ENCODE data around the gene LCN2. TPM values are rescaled to one million over a fixed set of nuclear protein-coding genes. Genes with fewer than 3 reads are reported as not detected.

The LCN2 gene
- total RNA-seq, 1 donor: 4.7 TPM

DNA sequence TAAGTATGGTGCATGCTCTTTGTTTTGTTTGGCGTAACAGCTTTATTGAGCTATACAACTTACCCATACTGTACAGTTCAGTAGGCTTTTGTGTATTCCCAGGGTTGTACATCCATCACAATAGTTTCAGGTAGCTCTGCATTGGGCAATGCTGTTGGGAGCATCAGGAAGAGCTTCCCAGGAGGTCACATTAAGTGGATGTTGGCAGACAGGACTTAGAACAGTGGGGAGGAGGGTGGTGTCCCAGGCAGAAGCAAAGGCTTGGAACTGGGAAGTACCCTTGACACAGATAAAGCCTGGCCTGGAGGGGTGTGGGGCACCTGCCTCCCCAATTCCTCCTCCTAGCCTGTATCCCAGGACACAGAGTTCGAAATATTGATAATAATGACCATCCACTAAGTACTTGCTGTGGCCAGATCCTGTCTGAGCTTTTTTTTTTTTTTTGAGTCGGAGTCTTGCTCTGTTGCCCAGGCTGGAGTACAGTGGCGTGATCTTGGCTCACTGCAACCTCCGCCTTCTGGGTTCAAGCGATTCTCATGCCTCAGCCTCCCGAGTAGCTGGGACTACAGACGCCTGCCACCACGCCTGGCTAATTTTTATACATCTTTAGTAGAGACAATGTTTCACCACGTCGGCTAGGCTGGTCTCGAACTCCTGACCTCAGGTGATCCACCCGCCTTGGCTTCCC lies 12.1 kb downstream of the LCN2 start:
- Histone ChIP-seq H3K4me3 (ENCODE audit: low read length) (no peak overlapping the region), H3K9me3 (ENCODE audit: low read depth, low read length) (no peaks in the 10 kb centered on the region), H3K27me3 (ENCODE audit: insufficient read depth, low read length) (no peaks in the 10 kb centered on the region), H3K4me1 (ENCODE audit: insufficient read depth, low read length) (peaks cover 21% of the 10 kb centered on the region)

DNA sequence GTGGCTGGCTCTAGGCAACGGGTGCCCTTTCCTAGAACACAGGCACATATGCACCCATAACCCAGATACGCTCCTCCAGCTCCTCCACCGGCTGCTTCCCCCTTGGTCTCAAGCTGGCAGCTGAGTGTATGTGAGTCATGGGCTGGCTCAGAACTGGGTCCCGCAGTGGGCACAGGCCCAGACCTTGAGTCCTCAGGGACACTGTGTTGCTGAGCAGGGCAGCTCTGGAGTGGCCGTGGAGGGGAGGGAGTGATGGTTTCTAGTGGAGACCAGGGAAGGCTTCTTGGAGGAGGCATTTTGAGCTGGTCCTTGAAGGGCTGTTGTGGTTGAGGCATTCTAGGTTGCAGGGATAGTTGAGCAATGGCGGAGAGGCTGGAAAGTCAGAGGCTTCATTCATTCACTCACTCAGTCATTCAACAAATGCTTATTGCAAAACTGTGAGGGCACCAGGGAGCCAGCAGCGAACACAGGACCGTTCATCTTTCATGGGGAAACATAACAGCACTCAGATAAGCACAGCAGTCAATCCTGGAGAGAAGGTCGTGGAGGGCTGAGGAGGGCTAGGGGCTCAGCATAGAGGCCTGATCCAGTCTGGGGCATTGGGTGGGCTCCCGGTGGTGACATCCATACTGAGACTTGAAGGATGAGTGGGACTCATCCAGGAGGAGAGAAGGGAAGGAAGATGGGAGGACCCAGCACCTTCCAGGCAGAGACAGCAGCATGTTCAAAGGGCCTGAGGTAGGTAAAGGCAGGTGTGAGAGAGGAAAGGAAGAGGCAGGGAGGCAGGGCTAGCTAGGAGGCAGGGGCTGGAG lies 13.2 kb downstream of the LCN2 start:
- H3K27me3 ChIP-seq (ENCODE audit: insufficient read depth, low read length): no peaks in the 10 kb centered on the region
- H3K4me1 ChIP-seq (ENCODE audit: insufficient read depth, low read length): peaks cover 21% of the 10 kb centered on the region
- no peaks in the 10 kb centered on the region for H3K9me3 ChIP-seq (ENCODE audit: low read depth, low read length)
- no peak overlapping the region for H3K4me3 ChIP-seq (ENCODE audit: low read length)

DNA sequence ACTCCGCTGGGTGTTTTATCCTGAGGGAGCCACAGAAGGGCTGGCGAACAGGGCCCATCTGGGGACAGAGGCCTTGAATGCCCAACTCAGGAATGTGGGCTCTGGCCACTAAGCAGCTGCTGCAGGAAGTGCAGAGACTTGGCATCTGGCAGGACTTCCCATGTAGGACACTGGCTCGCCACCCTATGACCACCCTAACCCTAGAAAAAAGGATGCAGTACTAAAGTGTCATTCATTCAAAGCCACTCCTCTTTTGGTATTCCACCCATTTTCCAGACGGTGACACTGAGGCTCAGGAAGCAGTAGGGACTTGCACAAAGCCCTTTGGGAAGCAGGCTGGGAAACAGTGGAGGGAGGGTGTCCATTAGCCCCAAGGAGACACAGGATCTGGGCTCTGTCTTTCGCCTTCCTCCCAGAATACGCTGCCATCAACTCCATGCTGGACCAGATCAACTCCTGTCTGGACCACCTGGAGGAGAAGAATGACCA lies 13.8 kb downstream of the LCN2 start:
- Histone ChIP-seq H3K4me1 (ENCODE audit: insufficient read depth, low read length) (peaks cover 21% of the 10 kb centered on the region), H3K4me3 (ENCODE audit: low read length) (no peak overlapping the region), H3K27me3 (ENCODE audit: insufficient read depth, low read length) (no peaks in the 10 kb centered on the region), H3K9me3 (ENCODE audit: low read depth, low read length) (no peaks in the 10 kb centered on the region)

DNA sequence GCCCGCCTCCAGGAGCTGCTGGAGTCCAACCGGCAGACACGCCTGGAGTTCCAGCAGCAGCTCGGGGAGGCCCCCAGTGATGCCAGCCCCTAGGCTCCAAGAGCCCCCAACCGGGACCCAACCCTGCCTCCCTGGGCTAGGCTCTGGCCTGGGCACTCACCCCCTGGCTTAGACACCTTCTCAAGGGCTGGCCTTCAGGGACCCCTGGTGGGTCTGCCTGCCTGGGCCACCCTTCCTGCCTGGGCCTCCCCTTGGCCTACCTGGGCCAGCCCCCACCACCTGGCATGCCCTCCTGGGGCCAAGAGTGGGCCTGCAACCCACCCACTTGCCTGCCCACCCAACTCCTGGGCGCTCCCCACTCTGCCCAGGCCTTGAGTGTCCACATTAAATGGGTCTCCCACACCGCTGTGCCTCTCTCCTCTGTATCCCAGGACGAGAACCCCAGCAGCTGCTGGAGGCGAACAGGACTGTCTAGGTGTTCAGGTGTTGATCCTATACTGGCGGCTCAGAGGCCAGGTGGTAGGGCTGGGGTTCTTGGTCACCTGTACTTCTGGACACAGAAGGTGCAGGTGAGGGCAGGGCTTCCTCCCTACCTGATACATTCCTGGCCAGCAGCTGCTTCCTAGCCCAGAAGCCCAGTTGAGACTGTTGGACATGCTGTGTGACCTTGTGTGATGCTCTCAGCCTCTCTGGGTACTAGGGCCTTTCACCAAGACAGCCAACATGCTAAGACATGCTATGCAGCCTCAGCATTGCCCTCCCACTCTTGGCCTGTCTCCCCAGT lies 14.5 kb downstream of the LCN2 start:
- Histone ChIP-seq H3K27me3 (ENCODE audit: insufficient read depth, low read length) (no peaks in the 10 kb centered on the region), H3K9me3 (ENCODE audit: low read depth, low read length) (no peaks in the 10 kb centered on the region), H3K4me1 (ENCODE audit: insufficient read depth, low read length) (peaks cover 21% of the 10 kb centered on the region), H3K4me3 (ENCODE audit: low read length) (no peak overlapping the region)

DNA sequence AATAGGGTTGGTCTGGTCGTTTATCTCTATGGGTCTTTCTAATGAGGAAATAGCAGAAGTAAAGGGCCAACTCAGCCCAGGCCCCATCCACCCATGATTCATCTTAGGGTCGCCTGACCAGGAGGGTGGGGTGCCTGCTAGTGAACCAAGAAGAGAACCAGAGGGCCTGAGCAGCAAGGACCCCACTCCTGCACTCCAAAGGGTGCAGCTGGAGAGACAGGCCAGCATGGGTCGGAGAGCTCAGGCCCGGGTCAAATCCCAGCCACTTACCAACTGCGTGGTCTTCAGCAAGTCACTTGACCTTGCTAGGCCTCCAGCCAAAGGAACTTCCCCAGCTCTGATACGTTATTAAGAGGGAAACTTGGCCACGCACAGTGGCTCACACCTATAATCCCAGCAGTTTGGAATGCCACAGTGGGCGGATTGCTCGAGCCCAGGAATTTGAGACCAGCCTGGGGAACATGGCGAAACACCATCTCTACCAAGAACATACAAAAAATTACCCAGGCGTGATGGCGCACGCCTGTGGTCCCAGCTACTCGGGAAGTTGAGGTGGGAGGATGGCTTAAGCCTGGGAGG lies 15.1 kb downstream of the LCN2 start:
- no peaks in the 10 kb centered on the region for H3K27me3 ChIP-seq (ENCODE audit: insufficient read depth, low read length)
- H3K9me3 ChIP-seq (ENCODE audit: low read depth, low read length): no peaks in the 10 kb centered on the region
- no peak overlapping the region for H3K4me3 ChIP-seq (ENCODE audit: low read length)
- peaks cover 18% of the 10 kb centered on the region for H3K4me1 ChIP-seq (ENCODE audit: insufficient read depth, low read length)

DNA sequence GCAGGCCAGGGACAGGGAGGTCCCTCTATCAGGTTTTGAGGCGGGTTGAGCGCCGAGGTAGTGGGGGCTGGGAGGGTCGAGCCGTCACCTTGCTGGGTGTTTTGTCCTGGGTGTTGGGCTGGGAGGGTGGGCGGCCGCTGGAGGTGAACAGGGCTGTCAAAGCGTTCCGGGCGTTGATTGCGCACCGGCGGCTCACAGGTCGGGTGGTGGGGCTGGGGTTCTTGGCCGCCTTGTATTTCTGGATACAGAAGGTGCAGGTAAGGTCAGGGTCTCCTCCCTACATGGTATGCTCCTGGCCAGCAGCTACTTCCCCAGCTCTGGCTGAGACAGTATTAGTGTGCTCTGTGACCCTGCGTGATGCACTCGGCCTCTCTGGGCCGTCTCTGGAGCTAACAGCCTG lies 16.9 kb downstream of the LCN2 start:
- Histone ChIP-seq H3K4me3 (ENCODE audit: low read length) (no peak overlapping the region), H3K9me3 (ENCODE audit: low read depth, low read length) (no peaks in the 10 kb centered on the region), H3K4me1 (ENCODE audit: insufficient read depth, low read length) (peaks cover 5% of the 10 kb centered on the region), H3K27me3 (ENCODE audit: insufficient read depth, low read length) (no peaks in the 10 kb centered on the region)

DNA sequence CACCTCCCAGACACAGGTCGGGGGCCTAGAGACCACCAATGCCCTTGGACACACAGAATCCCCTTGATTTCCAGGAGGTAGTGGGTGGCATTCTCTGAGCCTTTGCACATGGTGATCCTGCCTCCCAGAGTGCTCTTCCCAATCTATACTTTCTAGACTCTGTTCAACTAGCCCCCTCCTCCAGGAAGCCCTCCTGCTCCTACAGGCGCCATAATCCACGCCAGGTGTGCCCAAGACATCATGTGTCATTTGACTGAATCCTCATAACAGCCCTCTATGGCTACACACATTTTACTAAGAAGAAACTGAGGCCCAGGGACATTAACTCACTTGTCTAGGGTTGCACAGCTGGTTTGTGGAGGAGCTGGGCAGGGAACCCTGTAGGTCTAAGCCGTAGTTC lies 18.0 kb downstream of the LCN2 start:
- H3K4me1 ChIP-seq (ENCODE audit: insufficient read depth, low read length): no peaks in the 10 kb centered on the region
- H3K9me3 ChIP-seq (ENCODE audit: low read depth, low read length): no peaks in the 10 kb centered on the region
- no peaks in the 10 kb centered on the region for H3K27me3 ChIP-seq (ENCODE audit: insufficient read depth, low read length)
- H3K4me3 ChIP-seq (ENCODE audit: low read length): no peak overlapping the region

DNA sequence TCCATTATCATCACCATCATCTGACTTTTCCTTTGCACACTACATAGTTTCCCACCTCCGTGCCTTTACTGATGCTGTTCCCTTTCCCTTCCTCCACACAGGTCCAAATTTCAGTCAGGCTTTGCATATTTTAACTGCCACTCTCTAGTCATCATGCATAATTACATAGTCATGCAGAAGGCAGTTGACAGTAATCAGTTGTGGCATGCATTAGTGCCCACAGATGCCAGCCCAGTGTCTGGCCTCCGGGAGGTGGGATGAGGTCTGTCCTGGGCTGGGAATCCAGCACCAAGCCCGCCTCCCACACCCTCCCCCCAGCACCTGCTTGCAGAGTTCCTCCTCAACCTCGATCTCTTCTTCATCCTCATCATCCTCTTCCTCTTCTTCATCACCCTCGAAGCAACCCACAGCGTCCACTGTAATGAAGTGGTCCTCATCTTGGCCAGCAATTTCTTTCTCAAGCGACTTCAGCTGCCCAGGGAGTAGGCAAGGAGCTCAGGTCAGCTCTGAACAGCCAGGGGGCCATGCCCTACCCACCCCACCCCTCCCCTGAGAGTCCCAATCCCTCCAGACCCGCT lies 19.6 kb downstream of the LCN2 start:
- no peaks in the 10 kb centered on the region for H3K4me1 ChIP-seq (ENCODE audit: insufficient read depth, low read length)
- H3K27me3 ChIP-seq (ENCODE audit: insufficient read depth, low read length): no peaks in the 10 kb centered on the region
- H3K9me3 ChIP-seq (ENCODE audit: low read depth, low read length): no peaks in the 10 kb centered on the region
- no peak overlapping the region for H3K4me3 ChIP-seq (ENCODE audit: low read length)

DNA sequence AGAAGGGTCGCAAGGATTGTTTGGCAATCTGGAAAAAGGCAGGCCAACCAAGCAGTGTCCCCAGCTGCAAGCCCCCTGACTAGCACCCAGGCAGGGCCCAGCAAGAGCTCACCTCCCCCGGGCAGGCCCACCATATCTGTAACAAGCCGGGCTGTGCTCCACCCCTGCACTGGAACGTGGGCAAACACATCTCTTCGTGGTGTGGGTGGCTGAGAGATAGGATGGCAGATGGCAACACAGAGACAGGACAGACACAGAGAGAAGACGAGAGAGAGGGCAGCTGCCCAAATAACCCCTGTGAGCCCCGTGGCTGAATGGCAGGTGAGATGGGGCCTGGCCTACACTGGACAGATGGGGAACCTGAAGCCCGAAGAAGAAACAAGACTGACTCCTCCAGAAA lies 20.2 kb downstream of the LCN2 start:
- no peaks in the 10 kb centered on the region for H3K27me3 ChIP-seq (ENCODE audit: insufficient read depth, low read length)

DNA sequence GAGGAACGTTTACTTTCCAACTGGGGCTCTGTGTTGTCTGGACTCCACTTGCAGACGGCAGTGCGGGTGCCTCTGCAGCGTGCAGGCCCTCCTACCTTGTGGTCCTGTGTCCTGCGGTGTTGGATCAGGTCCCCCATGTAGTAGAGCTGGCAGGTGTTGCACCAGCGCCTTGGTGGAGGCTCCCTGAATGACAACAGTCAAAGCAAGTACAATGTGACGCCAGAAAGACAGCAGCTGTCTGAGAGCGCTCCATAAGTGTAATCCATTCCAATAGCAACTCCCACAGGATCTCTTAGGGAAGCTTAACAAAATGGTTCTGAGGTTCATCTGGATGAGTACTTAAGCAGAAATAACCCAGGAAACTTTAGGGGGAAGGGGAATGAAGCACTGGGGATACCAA lies 20.7 kb downstream of the LCN2 start:
- Histone ChIP-seq H3K4me3 (ENCODE audit: low read length) (no peak overlapping the region), H3K9me3 (ENCODE audit: low read depth, low read length) (no peaks in the 10 kb centered on the region), H3K27me3 (ENCODE audit: insufficient read depth, low read length) (no peaks in the 10 kb centered on the region), H3K4me1 (ENCODE audit: insufficient read depth, low read length) (no peaks in the 10 kb centered on the region)

More for the DNA sequence above, 20.2 kb downstream of the LCN2 start:
- Histone ChIP-seq H3K4me1 (ENCODE audit: insufficient read depth, low read length) (no peaks in the 10 kb centered on the region), H3K9me3 (ENCODE audit: low read depth, low read length) (no peaks in the 10 kb centered on the region), H3K4me3 (ENCODE audit: low read length) (no peak overlapping the region)

DNA sequence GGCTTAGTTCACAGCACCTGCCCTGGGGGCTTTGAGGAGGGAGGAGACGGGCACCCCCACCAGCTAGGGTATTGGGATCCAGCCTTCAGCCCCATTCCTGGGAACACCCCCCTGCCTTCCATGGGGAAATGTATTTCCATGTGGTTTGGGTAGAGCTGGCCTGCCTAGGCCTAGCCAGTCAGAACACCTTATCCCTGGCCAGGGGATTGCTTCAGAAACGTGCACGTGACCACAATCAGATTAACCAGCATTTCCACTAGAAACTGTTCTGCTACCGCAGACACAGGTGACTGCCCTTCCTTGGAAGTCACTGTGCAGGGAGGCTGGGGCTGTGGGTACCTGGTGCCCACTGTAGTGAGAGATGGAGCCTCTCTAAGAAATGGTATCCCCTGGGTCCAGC lies 24.8 kb downstream of the LCN2 start:
- no peaks in the 10 kb centered on the region for H3K9me3 ChIP-seq (ENCODE audit: low read depth, low read length)
- no peaks in the 10 kb centered on the region for H3K27me3 ChIP-seq (ENCODE audit: insufficient read depth, low read length)
- H3K4me1 ChIP-seq (ENCODE audit: insufficient read depth, low read length): no peaks in the 10 kb centered on the region
- H3K4me3 ChIP-seq (ENCODE audit: low read length): no peak overlapping the region

DNA sequence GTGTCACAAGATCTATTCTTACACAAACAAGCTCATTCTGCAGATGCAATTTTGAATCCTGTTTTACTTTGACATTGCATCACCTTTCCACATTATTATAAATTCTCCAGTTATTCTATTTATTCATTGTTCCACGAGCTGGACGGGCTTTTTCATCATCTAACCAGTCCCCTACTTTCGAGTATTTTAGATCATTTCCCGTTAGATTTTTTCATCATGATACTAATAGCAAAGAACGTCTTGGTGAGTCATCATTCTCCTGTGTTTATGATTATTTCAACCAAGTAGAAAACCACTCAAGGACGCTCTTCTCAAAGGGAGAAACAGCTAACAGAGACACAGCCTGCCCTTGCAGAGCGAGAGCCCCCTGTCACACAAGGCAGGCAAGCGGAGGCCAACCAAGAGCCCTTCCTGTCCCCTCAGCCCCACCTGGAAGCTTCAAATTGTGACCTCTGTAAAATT lies 25.9 kb downstream of the LCN2 start:
- Histone ChIP-seq H3K4me1 (ENCODE audit: insufficient read depth, low read length) (no peaks in the 10 kb centered on the region), H3K9me3 (ENCODE audit: low read depth, low read length) (no peaks in the 10 kb centered on the region), H3K4me3 (ENCODE audit: low read length) (no peak overlapping the region), H3K27me3 (ENCODE audit: insufficient read depth, low read length) (no peaks in the 10 kb centered on the region)

DNA sequence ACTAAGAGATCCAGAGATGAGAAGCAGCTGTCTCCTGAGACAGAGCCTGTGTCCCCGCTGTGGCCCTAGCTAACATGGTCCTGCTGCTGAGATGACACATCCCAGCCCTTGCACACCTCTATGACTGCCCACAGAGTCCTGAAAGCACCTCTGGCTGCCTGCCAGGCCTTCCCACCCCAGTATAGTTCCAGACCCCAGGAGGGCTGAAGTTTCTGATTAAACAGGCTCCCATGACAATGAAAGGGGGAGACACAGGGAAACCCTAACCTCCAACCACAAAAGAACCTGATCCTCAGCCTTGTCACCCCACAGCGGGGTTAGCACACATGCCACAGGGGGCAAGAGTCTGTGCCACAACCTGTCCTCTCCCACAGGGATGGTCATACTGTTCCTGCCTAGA lies 26.5 kb downstream of the LCN2 start:
- Histone ChIP-seq H3K4me3 (ENCODE audit: low read length) (no peak overlapping the region), H3K4me1 (ENCODE audit: insufficient read depth, low read length) (no peaks in the 10 kb centered on the region), H3K9me3 (ENCODE audit: low read depth, low read length) (no peaks in the 10 kb centered on the region)

DNA sequence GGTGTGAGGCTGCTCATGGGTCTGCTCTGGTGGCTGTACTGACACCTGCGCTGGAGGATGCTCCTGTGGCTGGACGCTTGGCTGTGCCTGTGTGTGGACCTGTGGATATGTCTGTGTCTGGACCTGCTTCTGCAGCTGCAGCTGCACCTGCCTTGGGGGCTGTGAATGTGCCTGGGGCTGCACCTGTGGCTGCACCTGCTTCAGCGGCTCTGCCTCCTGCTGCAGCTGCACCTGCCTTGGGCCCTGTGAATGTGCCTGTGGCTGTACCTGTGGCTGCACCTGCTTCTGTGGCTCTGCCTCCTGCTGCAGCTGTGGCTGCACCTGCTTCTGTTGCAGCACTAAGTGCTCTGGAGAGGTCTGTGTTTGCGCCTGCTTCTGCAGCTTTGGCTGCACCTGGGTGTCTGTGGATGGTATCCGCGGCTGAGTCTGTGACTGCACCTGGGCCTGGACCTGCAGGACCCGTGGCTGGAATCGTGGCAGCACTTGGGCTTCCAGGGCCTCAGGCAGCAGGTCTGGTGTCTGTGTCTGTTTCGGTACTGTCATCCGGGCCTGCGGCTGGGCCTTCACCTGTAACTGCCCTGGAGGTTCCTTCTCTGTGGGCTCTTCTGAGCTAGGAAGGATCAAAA lies 29.7 kb downstream of the LCN2 start:
- Histone ChIP-seq H3K4me3 (ENCODE audit: low read length) (no peak overlapping the region), H3K4me1 (ENCODE audit: insufficient read depth, low read length) (no peaks in the 10 kb centered on the region), H3K9me3 (ENCODE audit: low read depth, low read length) (no peaks in the 10 kb centered on the region), H3K27me3 (ENCODE audit: insufficient read depth, low read length) (no peaks in the 10 kb centered on the region)

More for the DNA sequence above, 26.5 kb downstream of the LCN2 start:
- H3K27me3 ChIP-seq (ENCODE audit: insufficient read depth, low read length): no peaks in the 10 kb centered on the region
